Body of pancreas (tissue), 4 donors: ENCODE data around the gene DARS1. TPM values are rescaled to one million over a fixed set of nuclear protein-coding genes. Genes with fewer than 3 reads are reported as not detected.
"Not testable (repeated sequence)": the region's sequence is repeated elsewhere in the genome, so short reads cannot be mapped to it uniquely, and the experiment has no call there.

Experiments used
- ATAC-seq: fragments of 150-250 bp; one replicate; pipeline ENCODE4 v1.9.1; 2016
- DNase-seq, 4 donors: peaks; one replicate each; pipeline ENCODE4 v3.0.0-alpha.2; 2019
- H3K27ac ChIP-seq, 4 donors: fragments of 200-600 bp; sonication (generic); 1 replicate in 3 of 4; 2 replicates in 1 of 4; pipeline versions ENCODE4 v1.5.1 to v1.6.1; 2016 to 2019; ENCODE audit warnings: mild to moderate bottlenecking in 1 of 4, mixed read lengths in 1 of 4, moderate library complexity in 1 of 4
- H3K27me3 ChIP-seq, 2 donors: fragments of 200-600 bp; sonication (generic); one replicate each; pipeline ENCODE4 v1.6.0; 2016; ENCODE audit warnings: mild to moderate bottlenecking in 1 of 2
- H3K36me3 ChIP-seq, 2 donors: fragments of 200-600 bp; sonication (generic); replicated peaks in 1 of 2; 2 replicates each; pipeline ENCODE4 v1.5.1; 2016; ENCODE audit warnings: low read depth in 2 of 2; ENCODE audit not compliant: insufficient read depth in 1 of 2
- H3K4me1 ChIP-seq: fragments of 200-600 bp; sonication (generic); one replicate; pipeline ENCODE4 v1.6.0; 2016
- H3K4me3 ChIP-seq, 2 donors: fragments of 200-600 bp; sonication (generic); 1 replicate in 1 of 2; 2 replicates in 1 of 2; pipeline ENCODE4 v1.5.1; 2016 to 2019
- H3K9me3 ChIP-seq, 3 donors: fragments of 200-600 bp; sonication (generic); 1 replicate in 2 of 3; 2 replicates in 1 of 3; pipeline ENCODE4 v1.5.1; 2016
- CTCF ChIP-seq, 7 experiments: fragments of 450-650 bp in 4 of 7; fragments of 200-600 bp in 3 of 7; sonication (generic) in 3 of 7; IDR thresholded peaks; one replicate each; pipeline ENCODE4 v1.5.1; 2016 to 2019; ENCODE audit warnings: antibody characterized with exemption in 7 of 7
- POLR2A ChIP-seq, 3 donors: fragments of 450-650 bp; IDR thresholded peaks; one replicate each; pipeline ENCODE4 v1.6.1; 2016; ENCODE audit warnings: antibody characterized with exemption in 3 of 3, mild to moderate bottlenecking in 2 of 3
- WGBS, 2 donors: methylation state at CpG; one replicate each; pipeline ENCODE4 v1.1.5; 2017; 5-methylcytosine and 5-hydroxymethylcytosine counted together
- intact Hi-C: fragments of 100-400 bp; cut with DNase I; formaldehyde crosslinking; loops from one replicate; pipeline ENCODE4 v1.15.1; 2023
- total RNA-seq, 2 donors: library from RNA; depleted of rRNA; stranded (reverse); fragments of >200 nt; gene quantifications; one replicate each; pipeline ENCODE4 v1.1.0, GENCODE V29; 2016

Gene DARS1
- total RNA-seq, 2 donors from 2014 or later, result 22.1 to 29.3 TPM

GRCh38 chr2:135885709-135886108, 99.7 kb downstream of the DARS1 start:
- H3K9me3 ChIP-seq, result no peaks in the 10 kb centered on the region
- no peaks in the 10 kb centered on the region for H3K27me3 ChIP-seq
- intact Hi-C loops, result no loop called here
- H3K4me1 ChIP-seq, result no peaks in the 10 kb centered on the region
- TF ChIP-seq CTCF (IDR thresholded peaks at IDR 0.05) (no peak), POLR2A (IDR thresholded peaks at IDR 0.05) (no peak)
- 76 to 83% methylated on average over 2 to 4 of the region's 4 CpGs for WGBS, 2 donors
- no peak overlapping the region for H3K27ac ChIP-seq
- H3K36me3 ChIP-seq, result no peaks in the 10 kb centered on the region
- DNase-seq (no peak), ATAC-seq (no peak)
- no peak overlapping the region for H3K4me3 ChIP-seq

- Histone ChIP-seq H3K4me3 (no peak overlapping the region), H3K9me3 (no peaks in the 10 kb centered on the region), H3K27me3 (no peaks in the 10 kb centered on the region), H3K4me1 (no peaks in the 10 kb centered on the region), H3K27ac (no peak overlapping the region), H3K36me3 (no peaks in the 10 kb centered on the region)
- WGBS, 2 donors, result 51 to 69% methylated on average over 3 of the region's 3 CpGs
- no peak for TF ChIP-seq CTCF (IDR thresholded peaks at IDR 0.05)
- no peak for TF ChIP-seq POLR2A (IDR thresholded peaks at IDR 0.05)
- ATAC-seq (no peak), DNase-seq (no peak)
- intact Hi-C loops, result no loop called here
Measured at GRCh38 chr2:135882415-135882814, 103.0 kb downstream of the DARS1 start.

- WGBS, 2 donors, result 81 to 85% methylated on average over 15 of the region's 15 CpGs
- H3K27me3 ChIP-seq, DNase-seq, H3K4me3 ChIP-seq, intact Hi-C loops, H3K9me3 ChIP-seq, ATAC-seq, H3K36me3 ChIP-seq: not testable (repeated sequence)
- H3K27ac ChIP-seq, result peak overlapping the region in 2 of 4 donors; percentile 67 to 75
- peaks cover 15% of the 10 kb centered on the region for H3K4me1 ChIP-seq
Measured at GRCh38 chr2:135876770-135877169, 108.7 kb downstream of the DARS1 start.

GRCh38 chr2:135876066-135876711, 109.2 kb downstream of the DARS1 start, which contains the start of gene MCM6:
TSS of gene MCM6 (minus strand) at chr2:135876443. CDS start at chr2:135876365, 78 bp downstream.
- Histone ChIP-seq H3K36me3 (no peaks in the 10 kb centered on the region), H3K27ac (peak within 1 kb of the TSS in 3 of 4 donors; percentile 57 to 75 (median 67)), H3K4me3 (peak within 1 kb of the TSS; percentile 23 to 41), H3K9me3 (no peaks in the 10 kb centered on the region), H3K27me3 (no peaks in the 10 kb centered on the region), H3K4me1 (peaks cover 15% of the 10 kb centered on the region)
- peak; percentile 99 for ATAC-seq
- intact Hi-C loops, result no loop called here
- WGBS, 2 donors, result 0 to 1% methylated on average over 7 to 71 of the region's 71 CpGs
- TF ChIP-seq CTCF (IDR thresholded peaks at IDR 0.05) (peak in 4 of 7 experiments; percentile 8 to 45 (median 35)), POLR2A (IDR thresholded peaks at IDR 0.05) (peak in 2 of 3 donors; percentile 54 to 66)
- DNase-seq, result peak; percentile 97 to 99 (median 98)

- H3K4me3 ChIP-seq, result peak overlapping the region; percentile 23 to 41
- H3K4me1 ChIP-seq, result peaks cover 15% of the 10 kb centered on the region
- 2 to 3% methylated on average over 21 to 26 of the region's 26 CpGs for WGBS, 2 donors
- ATAC-seq (peak; percentile 47), DNase-seq (peak; percentile 43 to 64 (median 48))
- no peaks in the 10 kb centered on the region for H3K9me3 ChIP-seq
- no peaks in the 10 kb centered on the region for H3K27me3 ChIP-seq
- no peak for TF ChIP-seq POLR2A (IDR thresholded peaks at IDR 0.05)
- no peak for TF ChIP-seq CTCF (IDR thresholded peaks at IDR 0.05)
- H3K36me3 ChIP-seq, result peaks cover 0 to 2% of the 10 kb centered on the region in 2 donors
- peak overlapping the region in 3 of 4 donors; percentile 57 to 75 (median 67) for H3K27ac ChIP-seq
- intact Hi-C loops, result no loop called here
Measured at GRCh38 chr2:135875491-135876065, 109.8 kb downstream of the DARS1 start.
